Measurements from ENCODE around the gene ZBTB16.

DNA sequence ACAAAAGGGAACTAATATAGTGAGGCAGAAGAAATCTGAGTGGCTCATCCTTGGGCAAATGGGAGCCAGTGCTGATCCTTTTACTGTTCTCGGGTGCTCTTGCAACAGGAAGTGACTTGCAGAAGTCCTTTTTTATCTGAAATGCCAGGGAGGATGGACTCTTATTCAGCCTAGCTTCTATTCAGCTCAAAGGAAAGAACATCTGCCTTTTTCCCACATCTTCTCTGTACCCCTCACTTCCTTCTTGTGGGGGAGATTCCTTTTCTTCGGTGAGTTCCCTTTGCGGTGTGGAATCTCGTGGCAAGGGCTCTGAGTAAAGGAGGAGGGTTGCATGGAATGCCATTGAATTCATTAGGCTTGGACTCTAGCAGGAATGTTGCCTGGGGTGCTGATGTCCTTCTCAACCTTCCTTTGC, 76.2 kb downstream of the ZBTB16 start:
- TF ChIP-seq, protein P1, sequence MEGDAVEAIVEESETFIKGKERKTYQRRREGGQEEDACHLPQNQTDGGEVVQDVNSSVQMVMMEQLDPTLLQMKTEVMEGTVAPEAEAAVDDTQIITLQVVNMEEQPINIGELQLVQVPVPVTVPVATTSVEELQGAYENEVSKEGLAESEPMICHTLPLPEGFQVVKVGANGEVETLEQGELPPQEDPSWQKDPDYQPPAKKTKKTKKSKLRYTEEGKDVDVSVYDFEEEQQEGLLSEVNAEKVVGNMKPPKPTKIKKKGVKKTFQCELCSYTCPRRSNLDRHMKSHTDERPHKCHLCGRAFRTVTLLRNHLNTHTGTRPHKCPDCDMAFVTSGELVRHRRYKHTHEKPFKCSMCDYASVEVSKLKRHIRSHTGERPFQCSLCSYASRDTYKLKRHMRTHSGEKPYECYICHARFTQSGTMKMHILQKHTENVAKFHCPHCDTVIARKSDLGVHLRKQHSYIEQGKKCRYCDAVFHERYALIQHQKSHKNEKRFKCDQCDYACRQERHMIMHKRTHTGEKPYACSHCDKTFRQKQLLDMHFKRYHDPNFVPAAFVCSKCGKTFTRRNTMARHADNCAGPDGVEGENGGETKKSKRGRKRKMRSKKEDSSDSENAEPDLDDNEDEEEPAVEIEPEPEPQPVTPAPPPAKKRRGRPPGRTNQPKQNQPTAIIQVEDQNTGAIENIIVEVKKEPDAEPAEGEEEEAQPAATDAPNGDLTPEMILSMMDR (IDR thresholded peaks at IDR 0.05) = no peak
- no peak for TF ChIP-seq POLR2A (IDR thresholded peaks at IDR 0.05)

Data from adrenal gland (tissue), 5 donors.